ENCODE results near the gene GRK3. TPM values are rescaled to one million over a fixed set of nuclear protein-coding genes. Genes with fewer than 3 reads are reported as not detected.

The GRK3 gene
- total and polyA plus RNA-seq, 4 experiments from 2014 or later: 0.11 to 3.2 (median 1.5) TPM

Other genes with a start within 250 kb of the GRK3 start
- gene MYO18B, start 177.5 kb downstream of the GRK3 start, total RNA-seq: under 1 TPM; 0.19 to 0.26 TPM
- gene MYO18B, start 177.5 kb downstream of the GRK3 start, polyA plus RNA-seq: under 1 TPM in 1 of 2 donors, not detected in 1; 0.02 TPM